HFF-Myc (cell line): Measurements from ENCODE around the gene CABLES1.

ENCODE experiments used
- DNase-seq: peaks from one replicate; pipeline ENCODE4 v3.0.0-alpha.2; 2011; ENCODE audit warnings: low read depth; ENCODE audit errors: extremely low read depth
- H3K4me3 ChIP-seq: replicated peaks from 2 replicates; pipeline ENCODE4 v1.5.1; 2011; ENCODE audit warnings: low read depth, mild to moderate bottlenecking, control low read depth, low read length
- TF ChIP-seq, protein P1 (sequence below): IDR thresholded peaks from 2 replicates; pipeline ENCODE4 v1.5.1; 2012; ENCODE audit warnings: mild to moderate bottlenecking, low read depth, low read length, control low read depth; ENCODE audit errors: missing control alignments

Gene CABLES1

DNA sequence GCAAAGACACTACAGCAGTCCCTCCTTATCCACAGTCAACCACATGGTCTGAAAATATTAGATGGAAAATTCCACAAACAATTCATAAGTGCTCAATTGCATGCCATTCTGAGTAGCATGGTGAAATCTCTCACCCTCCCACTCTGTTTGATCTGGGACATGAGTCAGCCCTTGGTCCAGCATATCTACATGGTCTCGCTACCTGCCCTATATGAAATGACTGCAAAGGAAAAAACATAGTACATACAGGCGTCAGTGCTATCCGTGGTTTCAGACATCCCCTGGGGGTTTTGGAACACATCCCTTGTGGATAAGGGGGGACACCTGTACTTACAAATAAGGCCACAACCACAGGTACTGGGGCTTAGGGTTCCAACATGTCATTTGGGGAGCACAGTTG, 73.7 kb downstream of the CABLES1 start:
- TF ChIP-seq, protein P1, sequence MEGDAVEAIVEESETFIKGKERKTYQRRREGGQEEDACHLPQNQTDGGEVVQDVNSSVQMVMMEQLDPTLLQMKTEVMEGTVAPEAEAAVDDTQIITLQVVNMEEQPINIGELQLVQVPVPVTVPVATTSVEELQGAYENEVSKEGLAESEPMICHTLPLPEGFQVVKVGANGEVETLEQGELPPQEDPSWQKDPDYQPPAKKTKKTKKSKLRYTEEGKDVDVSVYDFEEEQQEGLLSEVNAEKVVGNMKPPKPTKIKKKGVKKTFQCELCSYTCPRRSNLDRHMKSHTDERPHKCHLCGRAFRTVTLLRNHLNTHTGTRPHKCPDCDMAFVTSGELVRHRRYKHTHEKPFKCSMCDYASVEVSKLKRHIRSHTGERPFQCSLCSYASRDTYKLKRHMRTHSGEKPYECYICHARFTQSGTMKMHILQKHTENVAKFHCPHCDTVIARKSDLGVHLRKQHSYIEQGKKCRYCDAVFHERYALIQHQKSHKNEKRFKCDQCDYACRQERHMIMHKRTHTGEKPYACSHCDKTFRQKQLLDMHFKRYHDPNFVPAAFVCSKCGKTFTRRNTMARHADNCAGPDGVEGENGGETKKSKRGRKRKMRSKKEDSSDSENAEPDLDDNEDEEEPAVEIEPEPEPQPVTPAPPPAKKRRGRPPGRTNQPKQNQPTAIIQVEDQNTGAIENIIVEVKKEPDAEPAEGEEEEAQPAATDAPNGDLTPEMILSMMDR = no peak
- no peak overlapping the region for H3K4me3 ChIP-seq
- no peak for DNase-seq

GRCh38 chr18:23209796-23210195, 74.5 kb downstream of the CABLES1 start:
- H3K4me3 ChIP-seq = no peak overlapping the region
- TF ChIP-seq, protein P1 = no peak
- no peak for DNase-seq

GRCh38 chr18:23210526-23210925, 75.2 kb downstream of the CABLES1 start:
- TF ChIP-seq, protein P1 = no peak
- no peak overlapping the region for H3K4me3 ChIP-seq
- DNase-seq = no peak

DNA sequence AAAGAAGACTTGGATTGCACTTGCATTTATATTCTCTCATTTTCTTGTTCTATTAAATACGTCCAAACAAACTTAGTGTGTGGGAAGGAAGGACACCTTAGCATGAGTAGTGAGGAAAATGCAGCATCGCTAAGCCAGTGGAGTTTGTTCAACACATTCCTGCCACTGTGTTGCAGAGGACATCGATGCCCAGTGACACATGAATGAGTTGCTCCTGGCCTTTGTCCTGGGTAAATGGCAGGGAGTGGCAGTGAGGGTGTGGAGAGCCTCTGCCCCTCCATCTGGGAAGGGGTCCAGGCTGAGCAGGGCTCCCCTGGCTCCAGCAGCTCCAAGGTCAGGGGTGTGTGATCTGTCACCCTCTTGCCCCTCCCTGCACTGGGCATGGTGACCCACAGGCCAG, 75.9 kb downstream of the CABLES1 start:
- no peak for DNase-seq
- TF ChIP-seq, protein P1 = no peak
- H3K4me3 ChIP-seq = no peak overlapping the region

- H3K4me3 ChIP-seq = no peak overlapping the region
- DNase-seq = no peak
- TF ChIP-seq, protein P1 = no peak
Observed at GRCh38 chr18:23212161-23212560, 76.9 kb downstream of the CABLES1 start.

DNA sequence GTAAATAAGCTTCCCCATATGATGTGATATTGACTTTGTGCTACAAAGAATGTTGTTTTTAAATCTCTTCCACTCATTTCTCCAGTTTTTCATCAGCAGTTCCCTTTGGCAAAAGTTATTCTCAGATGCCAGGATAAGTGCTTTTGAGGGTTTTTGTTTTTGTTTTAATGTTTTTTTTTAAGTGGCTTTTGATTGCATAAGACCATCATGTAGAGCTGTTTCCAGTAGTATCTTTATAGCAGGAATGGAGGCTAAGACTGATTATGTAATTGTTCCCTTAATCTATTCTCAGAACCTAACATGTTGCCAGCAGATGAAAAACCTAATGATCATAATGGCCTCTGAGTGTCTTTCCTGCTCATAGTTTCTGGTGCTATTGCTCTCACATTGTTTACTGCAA, 77.9 kb downstream of the CABLES1 start:
- TF ChIP-seq, protein P1 = no peak
- DNase-seq = no peak
- H3K4me3 ChIP-seq = no peak overlapping the region

GRCh38 chr18:23217781-23218180, 82.5 kb downstream of the CABLES1 start:
- TF ChIP-seq, protein P1 = no peak
- H3K4me3 ChIP-seq = no peak overlapping the region
- no peak for DNase-seq
